Activated naive CD8-positive, alpha-beta T cell treated with anti-CD3 and anti-CD28 coated beads for 36 hours (primary cell): ENCODE results near the gene COX19. TPM values are rescaled to one million over a fixed set of nuclear protein-coding genes. Genes with fewer than 3 reads are reported as not detected.
A peak's percentile ranks its signal among the peaks of the same experiment; 100 is the strongest.
"Not testable (repeated sequence)": the region's sequence is repeated elsewhere in the genome, so short reads cannot be mapped to it uniquely, and the experiment has no call there.

Source experiments
- DNase-seq: peaks from one replicate; pipeline ENCODE4 v3.0.0; 2021
- H3K27ac Mint-ChIP-seq: one replicate; pipeline ENCODE4 v1.8.0; 2022; ENCODE audit warnings: mild to moderate bottlenecking, moderate library complexity, mixed read lengths
- H3K27me3 Mint-ChIP-seq: one replicate; pipeline ENCODE4 v1.8.0; 2022; ENCODE audit warnings: mild to moderate bottlenecking, mixed read lengths
- H3K36me3 Mint-ChIP-seq: one replicate; pipeline ENCODE4 v1.8.0; 2021; ENCODE audit warnings: mild to moderate bottlenecking, mixed read lengths
- H3K4me1 Mint-ChIP-seq: one replicate; pipeline ENCODE4 v1.8.0; 2021; ENCODE audit warnings: mixed read lengths
- H3K4me3 Mint-ChIP-seq: one replicate; pipeline ENCODE4 v1.8.0; 2022; ENCODE audit warnings: mild to moderate bottlenecking, moderate library complexity, mixed read lengths
- H3K9me3 Mint-ChIP-seq: one replicate; pipeline ENCODE4 v1.8.0; 2022; ENCODE audit warnings: mixed read lengths
- total RNA-seq, 2 experiments: library from RNA; stranded (reverse); gene quantifications; one replicate each; pipeline ENCODE4 v1.2.3, GENCODE V29; 2021

Gene COX19
- total RNA-seq, 2 experiments from 2014 or later = 17.7 to 18.1 TPM

- Mint-ChIP-seq H3K4me1 (peaks cover 17% of the 10 kb centered on the region), H3K27me3 (peaks cover 4% of the 10 kb centered on the region), H3K4me3 (peak within 1 kb of the TSS; percentile 67), H3K36me3 (peaks cover 11% of the 10 kb centered on the region), H3K9me3 (no peaks in the 10 kb centered on the region), H3K27ac (peak within 1 kb of the TSS; percentile 60)
- peak; percentile 80 for DNase-seq
Measured at GRCh38 chr7:954330-955238, 20.8 kb downstream of the COX19 start, which contains the start of gene ADAP1. ADAP1 (minus strand) TSS chr7:954680; CDS start chr7:954477, 203 bp downstream.

DNA sequence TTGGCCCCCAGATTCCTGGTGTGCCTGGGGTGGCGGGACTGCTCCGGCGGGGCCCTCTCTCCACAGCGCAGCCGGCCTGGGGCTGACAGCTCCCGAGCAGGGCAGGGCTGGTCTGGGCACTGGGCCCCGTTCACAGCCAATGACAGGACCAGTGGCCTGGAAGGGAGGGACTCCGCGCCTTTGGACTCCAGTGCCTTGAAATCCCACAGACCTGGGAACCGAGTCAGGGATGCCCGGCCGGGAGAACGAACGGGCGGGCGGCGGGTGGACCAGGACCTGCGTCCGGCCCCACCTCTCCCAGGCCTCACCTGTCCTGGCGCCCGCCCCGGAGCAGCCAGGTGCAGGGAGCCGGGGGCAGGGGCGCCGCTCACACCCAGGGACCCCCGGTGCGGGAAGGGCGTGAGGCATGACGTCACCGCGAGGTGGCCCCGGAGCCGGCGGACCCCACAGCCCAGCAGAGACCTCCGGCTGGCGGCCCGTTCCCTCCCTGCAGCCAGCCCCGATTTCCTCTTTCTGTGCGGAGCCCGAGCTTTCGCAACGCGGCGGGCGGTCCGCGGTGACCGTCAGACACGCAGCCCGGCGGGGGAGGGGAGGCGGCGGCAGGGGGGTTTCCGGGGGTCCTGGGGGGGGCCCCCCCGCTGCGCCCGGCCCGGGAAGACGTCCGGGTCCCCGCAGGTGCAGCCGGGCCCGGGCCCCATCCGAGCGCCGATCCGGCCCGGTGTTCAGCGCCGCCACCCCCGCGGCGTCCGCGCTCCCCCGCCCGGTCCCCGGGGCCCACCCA is 21.6 kb downstream of the COX19 start:
- peak; percentile 41 for DNase-seq
- H3K36me3 Mint-ChIP-seq = peaks cover 18% of the 10 kb centered on the region
- H3K27ac Mint-ChIP-seq = peak overlapping the region; percentile 60
- H3K4me1 Mint-ChIP-seq = peaks cover 17% of the 10 kb centered on the region
- peaks cover 4% of the 10 kb centered on the region for H3K27me3 Mint-ChIP-seq
- H3K4me3 Mint-ChIP-seq = peak overlapping the region; percentile 64
- no peaks in the 10 kb centered on the region for H3K9me3 Mint-ChIP-seq

GRCh38 chr7:952548-953441 is 22.6 kb downstream of the COX19 start:
- peaks cover 23% of the 10 kb centered on the region for H3K36me3 Mint-ChIP-seq
- H3K9me3 Mint-ChIP-seq = no peaks in the 10 kb centered on the region
- no peak overlapping the region for H3K27ac Mint-ChIP-seq
- H3K27me3 Mint-ChIP-seq = peaks cover 4% of the 10 kb centered on the region
- peaks cover 21% of the 10 kb centered on the region for H3K4me1 Mint-ChIP-seq
- H3K4me3 Mint-ChIP-seq = peak overlapping the region; percentile 64
- no peak for DNase-seq

DNA sequence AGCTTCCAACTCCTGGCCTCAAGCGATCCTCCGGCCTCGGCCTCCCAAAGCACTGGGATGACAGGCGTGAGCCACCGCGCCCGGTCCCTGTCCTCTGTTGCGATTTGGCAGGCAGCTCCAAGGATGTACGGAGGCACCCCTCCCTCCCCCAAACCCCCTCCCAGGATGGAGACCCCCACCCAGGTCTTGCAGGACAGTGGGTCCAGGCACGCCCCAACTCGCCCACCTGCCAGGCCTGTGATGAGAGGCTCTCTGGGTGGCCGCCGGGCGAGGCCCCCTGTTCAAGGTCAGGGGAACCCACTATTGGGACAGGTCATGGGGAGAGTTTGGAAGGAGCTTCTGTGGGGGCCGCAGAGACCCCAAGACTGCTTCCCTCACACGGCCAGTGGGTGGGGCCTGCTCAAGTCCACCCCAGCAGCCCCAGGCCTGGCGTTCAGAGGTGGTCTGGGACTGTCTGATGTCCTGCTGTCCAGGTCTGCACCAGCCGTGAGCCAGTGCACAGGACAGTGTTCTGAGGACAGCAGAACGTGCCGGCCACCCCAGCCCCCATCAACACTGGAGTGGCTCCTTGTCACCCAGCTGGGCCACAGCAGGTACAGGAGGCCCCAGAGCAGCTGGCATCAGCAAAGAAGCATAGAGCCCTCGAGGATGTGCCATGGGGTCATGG is 23.3 kb downstream of the COX19 start:
- Mint-ChIP-seq H3K27ac (no peak overlapping the region), H3K36me3 (peaks cover 23% of the 10 kb centered on the region), H3K9me3 (no peaks in the 10 kb centered on the region), H3K4me1 (peaks cover 21% of the 10 kb centered on the region), H3K27me3 (peaks cover 4% of the 10 kb centered on the region), H3K4me3 (peak overlapping the region; percentile 60)
- no peak for DNase-seq

GRCh38 chr7:949021-949934 is 26.1 kb downstream of the COX19 start:
- no peaks in the 10 kb centered on the region for H3K27me3 Mint-ChIP-seq
- no peaks in the 10 kb centered on the region for H3K9me3 Mint-ChIP-seq
- H3K4me1 Mint-ChIP-seq = peaks cover 15% of the 10 kb centered on the region
- H3K4me3 Mint-ChIP-seq = no peak overlapping the region
- H3K36me3 Mint-ChIP-seq = peaks cover 23% of the 10 kb centered on the region
- H3K27ac Mint-ChIP-seq = peak overlapping the region; percentile 38
- no peak for DNase-seq

DNA sequence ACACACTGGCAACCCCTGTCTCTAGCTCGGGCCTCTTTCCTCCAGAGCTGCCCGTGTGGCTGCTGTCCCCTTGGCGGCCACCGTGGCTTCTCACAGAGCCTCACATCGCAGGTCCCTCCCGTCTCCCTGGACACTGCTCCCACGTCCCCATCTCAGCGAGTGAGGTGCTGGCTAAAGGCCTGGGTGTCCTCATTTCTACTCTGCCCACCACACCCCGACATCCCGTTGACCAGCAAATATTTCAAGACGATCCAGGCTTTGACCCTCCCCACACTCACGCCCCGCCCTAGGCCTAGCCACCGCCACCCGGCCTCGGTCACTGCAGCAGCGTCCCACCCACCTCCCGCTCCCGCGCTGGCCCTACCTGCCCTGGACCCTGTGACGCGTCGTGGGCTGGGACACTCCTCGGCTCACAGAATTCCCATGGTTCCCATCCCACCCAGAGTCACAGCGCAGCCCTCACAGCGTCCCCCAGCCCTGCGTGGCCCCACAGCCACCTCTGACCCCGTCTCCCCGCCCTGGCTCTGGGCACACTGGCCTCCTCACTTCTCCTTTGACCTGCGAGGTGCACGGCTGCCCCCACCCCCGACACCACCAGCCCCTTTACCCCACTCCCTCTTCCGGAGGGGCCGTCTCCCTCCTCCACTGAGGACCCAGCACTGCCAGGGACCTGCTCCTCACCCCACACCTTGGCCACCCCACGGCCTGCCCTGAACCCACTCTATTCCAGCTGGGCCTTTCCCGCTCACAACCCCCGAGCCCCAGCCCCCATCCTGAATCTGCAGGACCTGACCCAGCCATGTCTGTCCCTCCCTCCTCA is 27.7 kb downstream of the COX19 start:
- Mint-ChIP-seq H3K27ac (no peak overlapping the region), H3K4me1 (peaks cover 14% of the 10 kb centered on the region), H3K9me3 (no peaks in the 10 kb centered on the region), H3K36me3 (peaks cover 23% of the 10 kb centered on the region), H3K27me3 (no peaks in the 10 kb centered on the region), H3K4me3 (no peak overlapping the region)
- DNase-seq = no peak

GRCh38 chr7:946256-946996 is 28.9 kb downstream of the COX19 start:
- Mint-ChIP-seq H3K4me3 (no peak overlapping the region), H3K9me3 (peaks cover 7% of the 10 kb centered on the region), H3K36me3 (peaks cover 29% of the 10 kb centered on the region), H3K27ac (no peak overlapping the region), H3K4me1 (peaks cover 18% of the 10 kb centered on the region), H3K27me3 (no peaks in the 10 kb centered on the region)
- no peak for DNase-seq

- Mint-ChIP-seq H3K4me1 (peaks cover 23% of the 10 kb centered on the region), H3K4me3 (no peak overlapping the region)
- no peak for DNase-seq
Measured at GRCh38 chr7:945556-946255, 29.6 kb downstream of the COX19 start.

DNA sequence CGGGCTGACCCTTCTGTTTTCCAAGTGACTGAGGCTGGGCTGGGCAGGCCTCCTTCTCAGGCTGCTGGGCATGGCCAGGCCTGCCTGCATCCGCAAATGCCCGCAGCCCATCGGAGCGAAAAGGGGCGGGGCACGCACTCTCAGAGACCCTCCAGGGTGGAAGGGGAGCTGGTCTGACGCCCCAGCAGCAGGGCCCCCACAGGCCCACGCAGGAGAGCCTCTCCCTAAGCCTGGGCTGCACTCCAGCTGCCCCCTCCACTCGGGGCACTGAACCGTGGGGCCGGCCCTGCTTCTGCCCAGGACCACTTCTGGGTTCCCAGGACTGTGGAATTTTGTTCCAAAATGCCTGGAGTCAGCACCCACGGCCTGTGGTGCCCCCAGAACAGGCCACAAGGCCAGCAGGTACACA is 30.2 kb downstream of the COX19 start:
- Mint-ChIP-seq H3K9me3 (peaks cover 16% of the 10 kb centered on the region), H3K27me3 (no peaks in the 10 kb centered on the region), H3K4me1 (peaks cover 26% of the 10 kb centered on the region), H3K4me3 (no peak overlapping the region), H3K27ac (no peak overlapping the region), H3K36me3 (peaks cover 31% of the 10 kb centered on the region)
- no peak for DNase-seq

More at GRCh38 chr7:945556-946255, 29.6 kb downstream of the COX19 start:
- peaks cover 30% of the 10 kb centered on the region for H3K36me3 Mint-ChIP-seq
- H3K27me3 Mint-ChIP-seq = no peaks in the 10 kb centered on the region
- H3K9me3 Mint-ChIP-seq = peaks cover 10% of the 10 kb centered on the region
- H3K27ac Mint-ChIP-seq = no peak overlapping the region

DNA sequence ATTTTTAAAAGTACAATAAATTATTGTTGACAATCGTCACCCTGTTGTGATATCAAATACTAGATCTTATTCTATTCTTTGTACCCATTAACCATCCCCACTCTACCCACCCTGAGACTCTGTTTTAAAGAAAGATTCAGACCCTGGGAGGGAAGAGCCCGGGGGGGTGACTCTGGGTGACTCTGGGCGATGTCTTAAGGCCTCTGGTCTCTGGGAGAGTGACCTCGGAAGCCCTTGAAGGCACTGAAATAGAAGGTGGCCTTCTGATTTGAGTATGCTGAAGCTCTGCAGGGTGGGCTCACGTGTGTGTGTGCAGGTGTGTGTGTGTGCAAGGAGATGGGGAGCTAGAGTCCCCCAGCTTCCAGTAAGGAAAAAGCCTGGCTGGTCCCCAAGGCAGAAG is 30.6 kb downstream of the COX19 start:
- Mint-ChIP-seq H3K27ac (no peak overlapping the region), H3K9me3 (peaks cover 20% of the 10 kb centered on the region)

GRCh38 chr7:943793-944192 is 31.6 kb downstream of the COX19 start:
- Mint-ChIP-seq H3K9me3 (peaks cover 21% of the 10 kb centered on the region), H3K4me1 (peaks cover 27% of the 10 kb centered on the region), H3K36me3 (peaks cover 33% of the 10 kb centered on the region)
- H3K27me3 Mint-ChIP-seq, H3K27ac Mint-ChIP-seq, DNase-seq, H3K4me3 Mint-ChIP-seq: not testable (repeated sequence)

More for the DNA sequence above, 30.6 kb downstream of the COX19 start:
- no peaks in the 10 kb centered on the region for H3K27me3 Mint-ChIP-seq
- H3K4me3 Mint-ChIP-seq = no peak overlapping the region
- DNase-seq = no peak
- peaks cover 26% of the 10 kb centered on the region for H3K4me1 Mint-ChIP-seq
- H3K36me3 Mint-ChIP-seq = peaks cover 32% of the 10 kb centered on the region
